Naive thymus-derived CD4-positive, alpha-beta T cell (primary cell): ENCODE data around the gene ST6GALNAC4. TPM values are rescaled to one million over a fixed set of nuclear protein-coding genes. Genes with fewer than 3 reads are reported as not detected.

Source experiments
- ATAC-seq: fragments of 150-1000 bp; cut with Tn5 transposase; 2 replicates; pipeline ENCODE4 v1.10.0; 2021; ENCODE audit warnings: mild to moderate bottlenecking, moderate library complexity
- CTCF ChIA-PET: fragments of 350-600 bp; sonication (Branson Sonifier 250); formaldehyde crosslinking; loops from one replicate; lab custom pipeline; 2021; ENCODE audit warnings: antibody characterized with exemption; lab: Charles Lee
- POLR2A ChIA-PET: fragments of 350-600 bp; sonication (Branson Sonifier 250); formaldehyde crosslinking; loops from one replicate; lab custom pipeline; 2021; ENCODE audit warnings: antibody characterized with exemption, inconsistent platforms; lab: Charles Lee
- DNase-seq, 9 donors: peaks; one replicate each; pipeline versions ENCODE4 v3.0.0 to v3.0.0-alpha.2; 2020 to 2022; ENCODE audit warnings: mixed read lengths in 1 of 9
- H3K27ac ChIP-seq: one replicate; pipeline ENCODE4 v1.7.0; 2013; ENCODE audit warnings: mild to moderate bottlenecking, low read depth, low read length, moderate library complexity
- H3K27me3 ChIP-seq, 2 donors: one replicate each; pipeline ENCODE4 v1.7.0; 2013; ENCODE audit warnings: low read length in 2 of 2, mild to moderate bottlenecking in 2 of 2, moderate library complexity in 2 of 2; ENCODE audit not compliant: control insufficient read depth in 2 of 2, insufficient read depth in 2 of 2
- H3K36me3 ChIP-seq, 3 experiments: 1 replicate in 2 of 3; 2 replicates in 1 of 3; pipeline ENCODE4 v1.7.0; 2013; ENCODE audit warnings: low read length in 3 of 3, mild to moderate bottlenecking in 3 of 3, moderate library complexity in 1 of 3; ENCODE audit not compliant: insufficient read depth in 3 of 3, control insufficient read depth in 2 of 3
- H3K4me1 ChIP-seq, 2 donors: one replicate each; pipeline ENCODE4 v1.7.0; 2013; ENCODE audit warnings: low read length in 2 of 2, mild to moderate bottlenecking in 2 of 2, moderate library complexity in 1 of 2; ENCODE audit not compliant: control insufficient read depth in 2 of 2, insufficient read depth in 2 of 2
- H3K4me3 ChIP-seq: 2 replicates; pipeline ENCODE4 v1.7.0; 2013; ENCODE audit warnings: mild to moderate bottlenecking, low read length
- H3K9me3 ChIP-seq, 3 experiments: 1 replicate in 2 of 3; 2 replicates in 1 of 3; pipeline ENCODE4 v1.7.0; 2013; ENCODE audit warnings: low read length in 3 of 3; ENCODE audit not compliant: control insufficient read depth in 2 of 3
- H3K27ac Mint-ChIP-seq, 9 donors: one replicate each; pipeline ENCODE4 v1.8.0; 2020 to 2022; ENCODE audit warnings: mixed read lengths in 9 of 9, mild to moderate bottlenecking in 8 of 9, moderate library complexity in 5 of 9, inconsistent platforms in 2 of 9
- H3K27me3 Mint-ChIP-seq, 5 donors: one replicate each; pipeline ENCODE4 v1.8.0; 2021 to 2022; ENCODE audit warnings: mixed read lengths in 5 of 5, mild to moderate bottlenecking in 1 of 5
- H3K36me3 Mint-ChIP-seq, 5 donors: one replicate each; pipeline ENCODE4 v1.8.0; 2020 to 2022; ENCODE audit warnings: mixed read lengths in 5 of 5, mild to moderate bottlenecking in 3 of 5, inconsistent platforms in 1 of 5
- H3K4me1 Mint-ChIP-seq, 7 donors: one replicate each; pipeline ENCODE4 v1.8.0; 2020 to 2022; ENCODE audit warnings: mixed read lengths in 7 of 7, mild to moderate bottlenecking in 3 of 7, inconsistent platforms in 1 of 7
- H3K4me3 Mint-ChIP-seq, 10 donors: one replicate each; pipeline ENCODE4 v1.8.0; 2020 to 2022; ENCODE audit warnings: mild to moderate bottlenecking in 10 of 10, mixed read lengths in 10 of 10, moderate library complexity in 6 of 10, inconsistent platforms in 2 of 10
- H3K9me3 Mint-ChIP-seq, 11 donors: one replicate each; pipeline ENCODE4 v1.8.0; 2020 to 2022; ENCODE audit warnings: mixed read lengths in 11 of 11, mild to moderate bottlenecking in 4 of 11, inconsistent platforms in 1 of 11, moderate library complexity in 1 of 11
- intact Hi-C, 2 donors: fragments of 100-400 bp; cut with micrococcal nuclease; formaldehyde crosslinking; loops; one replicate each; pipeline ENCODE4 v1.15.1; 2023
- polyA plus RNA-seq, 2 donors: library from polyadenylated mRNA; unstranded; fragments of 300-500 nt; fragmentation: Illumina TruSeq; gene quantifications; one replicate each; pipeline ENCODE4 v1.2.3, GENCODE V29; 2021
- total RNA-seq, 6 experiments: library from RNA in 5 of 6; stranded (reverse) in 5 of 6; gene quantifications; 1 replicate in 5 of 6; 2 replicates in 1 of 6; pipeline ENCODE4 v1.2.3 and lab custom pipeline; 2021 to 2026

Gene ST6GALNAC4
- total and polyA plus RNA-seq, 7 experiments from 2014 or later = 20.0 to 51.0 (median 31.2) TPM

GRCh38 chr9:127898433-127899127 lies 18.3 kb downstream of the ST6GALNAC4 start:
- H3K36me3 Mint-ChIP-seq = peaks cover 13 to 36% (median 33%) of the 10 kb centered on the region in 5 donors
- no peaks in the 10 kb centered on the region for H3K27me3 Mint-ChIP-seq
- Histone ChIP-seq H3K27ac (peak overlapping the region; percentile 78), H3K27me3 (no peaks in the 10 kb centered on the region), H3K9me3 (peaks cover 0 to 18% (median 3%) of the 10 kb centered on the region in 3 experiments), H3K36me3 (peaks cover 12 to 33% (median 17%) of the 10 kb centered on the region in 3 experiments), H3K4me3 (peak overlapping the region; percentile 61), H3K4me1 (peaks cover 17 to 18% of the 10 kb centered on the region in 2 donors)
- H3K27ac Mint-ChIP-seq = peak overlapping the region in 8 of 9 donors; percentile 54 to 87 (median 84)
- ATAC-seq = peak; percentile 4
- H3K9me3 Mint-ChIP-seq = peaks cover 0 to 25% (median 8%) of the 10 kb centered on the region in 11 donors
- peak overlapping the region; percentile 71 to 90 (median 86) for H3K4me3 Mint-ChIP-seq
- peak in 3 of 9 donors; percentile 6 to 44 (median 18) for DNase-seq
- peaks cover 12 to 55% (median 34%) of the 10 kb centered on the region in 7 donors for H3K4me1 Mint-ChIP-seq
- ChIA-PET CTCF (interaction anchor here (2.3 kb wide), 1 partner anchor 9 kb away, joined by 5 read pairs; no protein-coding TSS in a partner anchor), POLR2A (interaction anchor here (0.8 to 2.6 kb wide), 4 partner anchors 8 to 163 kb away, joined by 3 to 12 read pairs (median 5); partner anchors contain the start of gene TOR2A)
- intact Hi-C loops = loop anchor here in 1 of 2 donors (1.0 kb wide), 1 partner anchor 19 kb away; the partner anchor contains the start of gene ST6GALNAC4

GRCh38 chr9:127897193-127897692 lies 19.6 kb downstream of the ST6GALNAC4 start:
- peak overlapping the region; percentile 37 for H3K27ac ChIP-seq
- H3K27me3 Mint-ChIP-seq = no peaks in the 10 kb centered on the region
- H3K4me3 Mint-ChIP-seq = peak overlapping the region in 8 of 10 donors; percentile 2 to 90 (median 60)
- peaks cover 25 to 48% (median 47%) of the 10 kb centered on the region in 5 donors for H3K36me3 Mint-ChIP-seq
- ChIA-PET POLR2A (interaction anchor here (0.6 to 2.6 kb wide), 4 partner anchors 9 to 18 kb away, joined by 3 to 12 read pairs (median 4); no protein-coding TSS in a partner anchor), CTCF (interaction anchor here (1.2 kb wide), 1 partner anchor 25 kb away, joined by 4 read pairs; no protein-coding TSS in a partner anchor)
- H3K9me3 ChIP-seq = peaks cover 0 to 23% (median 3%) of the 10 kb centered on the region in 3 experiments
- no peak overlapping the region for H3K4me3 ChIP-seq
- H3K27me3 ChIP-seq = no peaks in the 10 kb centered on the region
- peaks cover 10 to 11% of the 10 kb centered on the region in 2 donors for H3K4me1 ChIP-seq
- DNase-seq (peak in 1 of 9 donors; percentile 32), ATAC-seq (peak; percentile 36)
- peaks cover 0 to 36% (median 10%) of the 10 kb centered on the region in 11 donors for H3K9me3 Mint-ChIP-seq
- H3K36me3 ChIP-seq = peaks cover 21 to 47% (median 26%) of the 10 kb centered on the region in 3 experiments
- intact Hi-C loops = no loop called here
- H3K4me1 Mint-ChIP-seq = peaks cover 6 to 47% (median 29%) of the 10 kb centered on the region in 7 donors
- peak overlapping the region in 4 of 9 donors; percentile 15 to 65 (median 39) for H3K27ac Mint-ChIP-seq

GRCh38 chr9:127896395-127897192 lies 20.2 kb downstream of the ST6GALNAC4 start:
- H3K27me3 ChIP-seq = no peaks in the 10 kb centered on the region
- Mint-ChIP-seq H3K27ac (peak overlapping the region in 5 of 9 donors; percentile 15 to 51 (median 34)), H3K9me3 (peaks cover 0 to 36% (median 10%) of the 10 kb centered on the region in 11 donors), H3K4me1 (peaks cover 8 to 41% (median 24%) of the 10 kb centered on the region in 7 donors), H3K36me3 (peaks cover 25 to 51% (median 49%) of the 10 kb centered on the region in 5 donors), H3K4me3 (peak overlapping the region in 2 of 10 donors; percentile 89 to 90), H3K27me3 (no peaks in the 10 kb centered on the region)
- DNase-seq (peak in 1 of 9 donors; percentile 1), ATAC-seq (no peak)
- H3K36me3 ChIP-seq = peaks cover 23 to 52% (median 26%) of the 10 kb centered on the region in 3 experiments
- POLR2A ChIA-PET = interaction anchor here (0.6 to 2.6 kb wide), 6 partner anchors 8 to 43 kb away, joined by 3 to 12 read pairs (median 4); no protein-coding TSS in a partner anchor
- intact Hi-C loops = no loop called here
- H3K4me3 ChIP-seq = no peak overlapping the region
- H3K9me3 ChIP-seq = peaks cover 0 to 23% (median 3%) of the 10 kb centered on the region in 3 experiments
- CTCF ChIA-PET = interaction anchor here (1.2 kb wide), 1 partner anchor 25 kb away, joined by 4 read pairs; no protein-coding TSS in a partner anchor
- H3K4me1 ChIP-seq = peaks cover 10 to 11% of the 10 kb centered on the region in 2 donors
- peak overlapping the region; percentile 35 for H3K27ac ChIP-seq

GRCh38 chr9:127895811-127896210 lies 21.0 kb downstream of the ST6GALNAC4 start:
- peak overlapping the region in 2 of 10 donors; percentile 32 to 78 for H3K4me3 Mint-ChIP-seq
- H3K27ac Mint-ChIP-seq = no peak overlapping the region
- ChIA-PET POLR2A (interaction anchor here (0.5 to 1.6 kb wide), 5 partner anchors 9 to 87 kb away, joined by 3 to 5 read pairs (median 4); no protein-coding TSS in a partner anchor), CTCF (interaction anchor here (1.2 to 1.5 kb wide), 2 partner anchors 14 to 26 kb away, joined by 4 to 5 read pairs; no protein-coding TSS in a partner anchor)
- ATAC-seq (no peak), DNase-seq (peak in 1 of 9 donors; percentile 5)
- peaks cover 8 to 41% (median 23%) of the 10 kb centered on the region in 7 donors for H3K4me1 Mint-ChIP-seq
- H3K9me3 Mint-ChIP-seq = peaks cover 0 to 36% (median 10%) of the 10 kb centered on the region in 11 donors
- Histone ChIP-seq H3K9me3 (peaks cover 0 to 23% (median 3%) of the 10 kb centered on the region in 3 experiments), H3K4me1 (peaks cover 10 to 11% of the 10 kb centered on the region in 2 donors), H3K36me3 (peaks cover 23 to 59% (median 26%) of the 10 kb centered on the region in 3 experiments), H3K4me3 (no peak overlapping the region), H3K27me3 (no peaks in the 10 kb centered on the region), H3K27ac (no peak overlapping the region)
- intact Hi-C loops = no loop called here
- no peaks in the 10 kb centered on the region for H3K27me3 Mint-ChIP-seq
- H3K36me3 Mint-ChIP-seq = peaks cover 25 to 56% (median 51%) of the 10 kb centered on the region in 5 donors

GRCh38 chr9:127893392-127893791 lies 23.4 kb downstream of the ST6GALNAC4 start:
- CTCF ChIA-PET = interaction anchor here (0.6 kb wide), 1 partner anchor 28 kb away, joined by 3 read pairs; no protein-coding TSS in a partner anchor
- H3K27ac Mint-ChIP-seq = peak overlapping the region in 2 of 9 donors; percentile 19 to 50
- intact Hi-C loops = no loop called here

More at GRCh38 chr9:127893392-127893791, 23.4 kb downstream of the ST6GALNAC4 start:
- Mint-ChIP-seq H3K4me1 (peaks cover 6 to 30% (median 13%) of the 10 kb centered on the region in 7 donors), H3K4me3 (peak overlapping the region in 1 of 10 donors; percentile 12), H3K36me3 (peaks cover 29 to 69% (median 56%) of the 10 kb centered on the region in 5 donors), H3K9me3 (peaks cover 0 to 36% (median 10%) of the 10 kb centered on the region in 11 donors), H3K27me3 (no peaks in the 10 kb centered on the region)
- Histone ChIP-seq H3K27ac (no peak overlapping the region), H3K27me3 (no peaks in the 10 kb centered on the region), H3K4me1 (peaks cover 5% of the 10 kb centered on the region in 2 donors), H3K4me3 (no peak overlapping the region), H3K36me3 (peaks cover 23 to 80% (median 26%) of the 10 kb centered on the region in 3 experiments), H3K9me3 (peaks cover 0 to 23% (median 3%) of the 10 kb centered on the region in 3 experiments)
- ATAC-seq (no peak), DNase-seq (no peak)
- POLR2A ChIA-PET = no interaction called here
